SK-N-SH treated with all-trans-retinoic acid at 6 μM for 48 hours (cell line): Measurements from ENCODE around the gene AMZ1.

Source experiments
- ATAC-seq: fragments of 200-7000 bp; cut with Tn5 transposase; 3 replicates; pipeline ENCODE4 v1.9.1; 2020; ENCODE audit warnings: mild to moderate bottlenecking, moderate library complexity
- ARNTL ChIP-seq: fragments of 450-650 bp; formaldehyde crosslinking; IDR thresholded peaks from 2 replicates; pipeline ENCODE4 v1.5.0; 2020; ENCODE audit warnings: low read depth, mild to moderate bottlenecking, moderate library complexity, borderline replicate concordance
- CSDC2 ChIP-seq: fragments of 250-450 bp; sonication (Bioruptor Pico); IDR thresholded peaks from 2 replicates; pipeline ENCODE4 v1.5.0; 2020; ENCODE audit warnings: mild to moderate bottlenecking, moderate library complexity
- ESRRG ChIP-seq: fragments of 250-450 bp; sonication (Bioruptor Pico); IDR thresholded peaks from 2 replicates; pipeline ENCODE4 v1.6.1; 2021; ENCODE audit warnings: mild to moderate bottlenecking
- GLIS3 ChIP-seq: fragments of 250-450 bp; sonication (Bioruptor Pico); IDR thresholded peaks from 2 replicates; pipeline ENCODE4 v1.5.0; 2020; ENCODE audit warnings: mild to moderate bottlenecking, moderate library complexity
- ISL1 ChIP-seq: fragments of 250-450 bp; sonication (Bioruptor Pico); IDR thresholded peaks from 2 replicates; pipeline ENCODE4 v2.1.2; 2022; ENCODE audit warnings: mild to moderate bottlenecking, moderate library complexity
- OSR1 ChIP-seq: fragments of 250-450 bp; sonication (Bioruptor Pico); IDR thresholded peaks from 2 replicates; pipeline ENCODE4 v1.8.0; 2022; ENCODE audit warnings: moderate library complexity, mild to moderate bottlenecking, inconsistent platforms
- PPARA ChIP-seq: fragments of 250-450 bp; sonication (Bioruptor Pico); IDR thresholded peaks from 2 replicates; pipeline ENCODE4 v1.5.0; 2020; ENCODE audit warnings: mild to moderate bottlenecking, borderline replicate concordance
- RARB ChIP-seq: fragments of 250-450 bp; sonication (Bioruptor Pico); IDR thresholded peaks from 2 replicates; pipeline ENCODE4 v1.8.0; 2021; ENCODE audit warnings: mild to moderate bottlenecking, moderate library complexity
- SNAI2 ChIP-seq: fragments of 250-450 bp; sonication (Bioruptor Pico); IDR thresholded peaks from 2 replicates; pipeline ENCODE4 v1.5.0; 2020; ENCODE audit warnings: mild to moderate bottlenecking, moderate library complexity
- TCF4 ChIP-seq: fragments of 250-450 bp; sonication (Bioruptor Pico); IDR thresholded peaks from 2 replicates; pipeline ENCODE4 v1.8.0; 2021; ENCODE audit warnings: mild to moderate bottlenecking, moderate library complexity, borderline replicate concordance
- TOX ChIP-seq: fragments of 250-450 bp; sonication (Bioruptor Pico); IDR thresholded peaks from 2 replicates; pipeline ENCODE4 v1.8.0; 2021; ENCODE audit warnings: mild to moderate bottlenecking, moderate library complexity, borderline replicate concordance
- ZC3H10 ChIP-seq: fragments of 250-450 bp; sonication (Bioruptor Pico); IDR thresholded peaks from 2 replicates; pipeline ENCODE4 v1.5.1; 2021; ENCODE audit warnings: mild to moderate bottlenecking, moderate library complexity
- ZFP3 ChIP-seq: fragments of 250-450 bp; sonication (Bioruptor Pico); IDR thresholded peaks from 2 replicates; pipeline ENCODE4 v1.5.0; 2020; ENCODE audit warnings: mild to moderate bottlenecking, moderate library complexity
- ZFP30 ChIP-seq: fragments of 450-650 bp; formaldehyde crosslinking; IDR thresholded peaks from 2 replicates; pipeline ENCODE4 v1.5.0; 2022; ENCODE audit warnings: mild to moderate bottlenecking, moderate library complexity
- ZNF565 ChIP-seq: fragments of 450-650 bp; formaldehyde crosslinking; conservative IDR thresholded peaks from 2 replicates; pipeline ENCODE4 v1.5.0; 2020; ENCODE audit warnings: low read depth, mild to moderate bottlenecking, moderate library complexity
- ZNF70 ChIP-seq: fragments of 450-650 bp; formaldehyde crosslinking; IDR thresholded peaks from 2 replicates; pipeline ENCODE4 v1.5.0; 2020; ENCODE audit warnings: mild to moderate bottlenecking, moderate library complexity
- ZNF8 ChIP-seq: fragments of 450-650 bp; formaldehyde crosslinking; IDR thresholded peaks from 2 replicates; pipeline ENCODE4 v1.5.0; 2020; ENCODE audit warnings: mild to moderate bottlenecking, moderate library complexity
- TF ChIP-seq, protein P1 (sequence below): fragments of 250-450 bp; sonication (Bioruptor Pico); IDR thresholded peaks from 2 replicates; pipeline ENCODE4 v1.5.1; 2020; ENCODE audit warnings: low read depth, mild to moderate bottlenecking, moderate library complexity
- TF ChIP-seq, protein P2 (sequence below): fragments of 250-450 bp; sonication (Bioruptor Pico); IDR thresholded peaks from 2 replicates; pipeline ENCODE4 v1.8.0; 2020; ENCODE audit warnings: mild to moderate bottlenecking, moderate library complexity, borderline replicate concordance
- TF ChIP-seq, protein P3 (sequence below): fragments of 250-450 bp; sonication (Bioruptor Pico); IDR thresholded peaks from 2 replicates; pipeline ENCODE4 v1.8.0; 2021; ENCODE audit warnings: low read depth, mild to moderate bottlenecking, moderate library complexity, borderline replicate concordance
- TF ChIP-seq, protein P4 (sequence below): fragments of 250-450 bp; sonication (Bioruptor Pico); IDR thresholded peaks from 2 replicates; pipeline ENCODE4 v1.5.0; 2020; ENCODE audit warnings: mild to moderate bottlenecking, moderate library complexity
- TF ChIP-seq, protein P5 (sequence below): fragments of 250-450 bp; sonication (Bioruptor Pico); IDR thresholded peaks from 2 replicates; pipeline ENCODE4 v1.5.1; 2021; ENCODE audit warnings: mild to moderate bottlenecking, moderate library complexity

The AMZ1 gene

DNA sequence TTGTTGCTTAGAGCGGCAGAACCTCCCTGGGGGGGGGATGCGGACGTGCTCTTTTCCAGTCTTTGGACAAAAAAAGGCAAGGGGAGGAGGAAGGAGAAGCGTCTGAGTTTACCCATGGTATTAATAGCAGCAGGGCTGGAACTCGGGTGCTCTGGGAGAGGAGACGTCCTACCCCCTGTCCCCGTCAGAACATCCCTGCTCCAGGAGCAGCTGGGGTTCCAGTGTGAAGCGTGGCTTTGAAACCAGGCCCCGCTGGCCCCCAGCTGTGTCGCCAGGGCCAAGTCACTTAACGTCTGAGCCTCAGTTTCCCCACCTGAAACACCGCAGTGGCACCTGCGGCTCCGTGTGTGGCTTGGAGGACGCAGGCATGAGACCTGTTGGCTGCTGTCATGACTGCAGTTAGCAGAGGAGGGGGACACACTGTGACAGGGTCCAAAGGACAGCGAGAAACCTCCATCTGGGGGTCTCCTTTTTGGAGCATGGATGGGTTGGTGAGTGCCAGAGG lies 1.4 kb downstream of the AMZ1 start:
- TF ChIP-seq, protein P1, sequence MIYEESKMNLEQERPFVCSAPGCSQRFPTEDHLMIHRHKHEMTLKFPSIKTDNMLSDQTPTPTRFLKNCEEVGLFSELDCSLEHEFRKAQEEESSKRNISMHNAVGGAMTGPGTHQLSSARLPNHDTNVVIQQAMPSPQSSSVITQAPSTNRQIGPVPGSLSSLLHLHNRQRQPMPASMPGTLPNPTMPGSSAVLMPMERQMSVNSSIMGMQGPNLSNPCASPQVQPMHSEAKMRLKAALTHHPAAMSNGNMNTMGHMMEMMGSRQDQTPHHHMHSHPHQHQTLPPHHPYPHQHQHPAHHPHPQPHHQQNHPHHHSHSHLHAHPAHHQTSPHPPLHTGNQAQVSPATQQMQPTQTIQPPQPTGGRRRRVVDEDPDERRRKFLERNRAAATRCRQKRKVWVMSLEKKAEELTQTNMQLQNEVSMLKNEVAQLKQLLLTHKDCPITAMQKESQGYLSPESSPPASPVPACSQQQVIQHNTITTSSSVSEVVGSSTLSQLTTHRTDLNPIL (CRISPR knock-in tag) = no peak
- TF ChIP-seq CSDC2 (CRISPR knock-in tag) (no peak), ZFP3 (CRISPR knock-in tag) (no peak), ZNF8 (no peak), RARB (CRISPR knock-in tag) (no peak), OSR1 (CRISPR knock-in tag) (no peak), ISL1 (CRISPR knock-in tag) (no peak), SNAI2 (CRISPR knock-in tag) (no peak), ARNTL (CRISPR knock-in tag) (no peak), ZFP30 (CRISPR knock-in tag) (no peak), ESRRG (CRISPR knock-in tag) (no peak)
- TF ChIP-seq, protein P2, sequence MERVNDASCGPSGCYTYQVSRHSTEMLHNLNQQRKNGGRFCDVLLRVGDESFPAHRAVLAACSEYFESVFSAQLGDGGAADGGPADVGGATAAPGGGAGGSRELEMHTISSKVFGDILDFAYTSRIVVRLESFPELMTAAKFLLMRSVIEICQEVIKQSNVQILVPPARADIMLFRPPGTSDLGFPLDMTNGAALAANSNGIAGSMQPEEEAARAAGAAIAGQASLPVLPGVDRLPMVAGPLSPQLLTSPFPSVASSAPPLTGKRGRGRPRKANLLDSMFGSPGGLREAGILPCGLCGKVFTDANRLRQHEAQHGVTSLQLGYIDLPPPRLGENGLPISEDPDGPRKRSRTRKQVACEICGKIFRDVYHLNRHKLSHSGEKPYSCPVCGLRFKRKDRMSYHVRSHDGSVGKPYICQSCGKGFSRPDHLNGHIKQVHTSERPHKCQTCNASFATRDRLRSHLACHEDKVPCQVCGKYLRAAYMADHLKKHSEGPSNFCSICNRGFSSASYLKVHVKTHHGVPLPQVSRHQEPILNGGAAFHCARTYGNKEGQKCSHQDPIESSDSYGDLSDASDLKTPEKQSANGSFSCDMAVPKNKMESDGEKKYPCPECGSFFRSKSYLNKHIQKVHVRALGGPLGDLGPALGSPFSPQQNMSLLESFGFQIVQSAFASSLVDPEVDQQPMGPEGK (CRISPR knock-in tag) = no peak
- TF ChIP-seq, protein P3, sequence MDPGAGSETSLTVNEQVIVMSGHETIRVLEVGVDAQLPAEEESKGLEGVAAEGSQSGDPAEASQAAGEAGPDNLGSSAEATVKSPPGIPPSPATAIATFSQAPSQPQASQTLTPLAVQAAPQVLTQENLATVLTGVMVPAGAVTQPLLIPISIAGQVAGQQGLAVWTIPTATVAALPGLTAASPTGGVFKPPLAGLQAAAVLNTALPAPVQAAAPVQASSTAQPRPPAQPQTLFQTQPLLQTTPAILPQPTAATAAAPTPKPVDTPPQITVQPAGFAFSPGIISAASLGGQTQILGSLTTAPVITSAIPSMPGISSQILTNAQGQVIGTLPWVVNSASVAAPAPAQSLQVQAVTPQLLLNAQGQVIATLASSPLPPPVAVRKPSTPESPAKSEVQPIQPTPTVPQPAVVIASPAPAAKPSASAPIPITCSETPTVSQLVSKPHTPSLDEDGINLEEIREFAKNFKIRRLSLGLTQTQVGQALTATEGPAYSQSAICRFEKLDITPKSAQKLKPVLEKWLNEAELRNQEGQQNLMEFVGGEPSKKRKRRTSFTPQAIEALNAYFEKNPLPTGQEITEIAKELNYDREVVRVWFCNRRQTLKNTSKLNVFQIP (CRISPR knock-in tag) = no peak
- TF ChIP-seq, all 23 proteins: peak for 0
- ATAC-seq = no peak

DNA sequence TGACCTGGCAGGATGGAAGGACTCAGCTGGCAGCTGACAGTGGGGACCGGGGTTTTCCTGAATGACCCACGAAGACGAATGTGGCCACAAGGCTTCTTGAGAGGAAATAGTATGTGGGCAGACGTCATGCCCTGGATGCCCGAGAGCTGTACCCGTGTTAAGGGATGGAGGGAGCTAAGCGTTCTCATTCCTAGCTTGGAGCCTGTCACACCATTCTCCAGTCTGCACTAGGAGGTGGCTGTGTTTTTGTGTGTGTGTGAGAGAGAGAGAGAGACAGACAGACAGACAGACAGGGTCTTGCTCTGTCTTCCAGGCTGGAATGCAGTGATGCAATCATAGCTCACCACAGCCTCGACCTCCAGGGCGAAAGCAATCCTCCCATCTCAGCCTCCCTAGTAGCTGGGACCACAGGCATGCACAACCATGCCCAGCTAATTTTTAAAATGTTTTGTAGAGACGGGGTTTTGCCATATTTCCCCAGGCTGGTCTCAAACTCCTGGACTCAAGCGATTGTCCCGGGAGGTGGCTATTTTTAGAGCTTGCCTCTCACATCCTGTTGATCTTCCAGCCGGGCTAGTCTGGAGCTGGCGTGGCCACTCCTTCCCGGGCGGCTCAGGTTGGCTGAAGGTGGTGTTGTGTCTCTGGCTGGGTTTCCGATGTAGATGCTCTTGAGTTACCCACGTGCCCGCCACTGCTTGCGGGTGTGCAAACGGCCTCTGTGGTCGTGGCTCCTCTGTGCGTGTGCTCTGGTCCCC lies 2.1 kb downstream of the AMZ1 start:
- peak; percentile 4; the same call in 2 of the 3 replicates for ATAC-seq

More for the DNA sequence above, 2.1 kb downstream of the AMZ1 start:
- TF ChIP-seq TOX (CRISPR knock-in tag) = no peak
- TF ChIP-seq ESRRG (CRISPR knock-in tag) = no peak
- TF ChIP-seq RARB (CRISPR knock-in tag) = no peak
- TF ChIP-seq, protein P4, sequence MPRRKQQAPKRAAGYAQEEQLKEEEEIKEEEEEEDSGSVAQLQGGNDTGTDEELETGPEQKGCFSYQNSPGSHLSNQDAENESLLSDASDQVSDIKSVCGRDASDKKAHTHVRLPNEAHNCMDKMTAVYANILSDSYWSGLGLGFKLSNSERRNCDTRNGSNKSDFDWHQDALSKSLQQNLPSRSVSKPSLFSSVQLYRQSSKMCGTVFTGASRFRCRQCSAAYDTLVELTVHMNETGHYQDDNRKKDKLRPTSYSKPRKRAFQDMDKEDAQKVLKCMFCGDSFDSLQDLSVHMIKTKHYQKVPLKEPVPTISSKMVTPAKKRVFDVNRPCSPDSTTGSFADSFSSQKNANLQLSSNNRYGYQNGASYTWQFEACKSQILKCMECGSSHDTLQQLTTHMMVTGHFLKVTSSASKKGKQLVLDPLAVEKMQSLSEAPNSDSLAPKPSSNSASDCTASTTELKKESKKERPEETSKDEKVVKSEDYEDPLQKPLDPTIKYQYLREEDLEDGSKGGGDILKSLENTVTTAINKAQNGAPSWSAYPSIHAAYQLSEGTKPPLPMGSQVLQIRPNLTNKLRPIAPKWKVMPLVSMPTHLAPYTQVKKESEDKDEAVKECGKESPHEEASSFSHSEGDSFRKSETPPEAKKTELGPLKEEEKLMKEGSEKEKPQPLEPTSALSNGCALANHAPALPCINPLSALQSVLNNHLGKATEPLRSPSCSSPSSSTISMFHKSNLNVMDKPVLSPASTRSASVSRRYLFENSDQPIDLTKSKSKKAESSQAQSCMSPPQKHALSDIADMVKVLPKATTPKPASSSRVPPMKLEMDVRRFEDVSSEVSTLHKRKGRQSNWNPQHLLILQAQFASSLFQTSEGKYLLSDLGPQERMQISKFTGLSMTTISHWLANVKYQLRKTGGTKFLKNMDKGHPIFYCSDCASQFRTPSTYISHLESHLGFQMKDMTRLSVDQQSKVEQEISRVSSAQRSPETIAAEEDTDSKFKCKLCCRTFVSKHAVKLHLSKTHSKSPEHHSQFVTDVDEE = no peak
- no peak for TF ChIP-seq OSR1 (CRISPR knock-in tag)
- no peak for TF ChIP-seq ZNF8
- TF ChIP-seq CSDC2 (CRISPR knock-in tag) = no peak
- TF ChIP-seq, protein P1 (CRISPR knock-in tag) = no peak
- TF ChIP-seq ZNF70 (CRISPR knock-in tag) = no peak
- TF ChIP-seq, protein P3 (CRISPR knock-in tag) = no peak
- no peak for TF ChIP-seq TCF4
- TF ChIP-seq PPARA (CRISPR knock-in tag) = no peak
- no peak for TF ChIP-seq ZFP30 (CRISPR knock-in tag)
- no peak for TF ChIP-seq ZC3H10 (CRISPR knock-in tag)
- no peak for TF ChIP-seq SNAI2 (CRISPR knock-in tag)
- TF ChIP-seq, protein P5, sequence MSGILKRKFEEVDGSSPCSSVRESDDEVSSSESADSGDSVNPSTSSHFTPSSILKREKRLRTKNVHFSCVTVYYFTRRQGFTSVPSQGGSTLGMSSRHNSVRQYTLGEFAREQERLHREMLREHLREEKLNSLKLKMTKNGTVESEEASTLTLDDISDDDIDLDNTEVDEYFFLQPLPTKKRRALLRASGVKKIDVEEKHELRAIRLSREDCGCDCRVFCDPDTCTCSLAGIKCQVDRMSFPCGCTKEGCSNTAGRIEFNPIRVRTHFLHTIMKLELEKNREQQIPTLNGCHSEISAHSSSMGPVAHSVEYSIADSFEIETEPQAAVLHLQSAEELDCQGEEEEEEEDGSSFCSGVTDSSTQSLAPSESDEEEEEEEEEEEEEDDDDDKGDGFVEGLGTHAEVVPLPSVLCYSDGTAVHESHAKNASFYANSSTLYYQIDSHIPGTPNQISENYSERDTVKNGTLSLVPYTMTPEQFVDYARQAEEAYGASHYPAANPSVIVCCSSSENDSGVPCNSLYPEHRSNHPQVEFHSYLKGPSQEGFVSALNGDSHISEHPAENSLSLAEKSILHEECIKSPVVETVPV (CRISPR knock-in tag) = no peak
- no peak for TF ChIP-seq ZNF565
- TF ChIP-seq GLIS3 (CRISPR knock-in tag) = no peak
- TF ChIP-seq ARNTL (CRISPR knock-in tag) = no peak
